Measurements from ENCODE around the gene HSDL2.
"Not testable (repeated sequence)": the region's sequence is repeated elsewhere in the genome, so short reads cannot be mapped to it uniquely, and the experiment has no call there.

The HSDL2 gene

DNA sequence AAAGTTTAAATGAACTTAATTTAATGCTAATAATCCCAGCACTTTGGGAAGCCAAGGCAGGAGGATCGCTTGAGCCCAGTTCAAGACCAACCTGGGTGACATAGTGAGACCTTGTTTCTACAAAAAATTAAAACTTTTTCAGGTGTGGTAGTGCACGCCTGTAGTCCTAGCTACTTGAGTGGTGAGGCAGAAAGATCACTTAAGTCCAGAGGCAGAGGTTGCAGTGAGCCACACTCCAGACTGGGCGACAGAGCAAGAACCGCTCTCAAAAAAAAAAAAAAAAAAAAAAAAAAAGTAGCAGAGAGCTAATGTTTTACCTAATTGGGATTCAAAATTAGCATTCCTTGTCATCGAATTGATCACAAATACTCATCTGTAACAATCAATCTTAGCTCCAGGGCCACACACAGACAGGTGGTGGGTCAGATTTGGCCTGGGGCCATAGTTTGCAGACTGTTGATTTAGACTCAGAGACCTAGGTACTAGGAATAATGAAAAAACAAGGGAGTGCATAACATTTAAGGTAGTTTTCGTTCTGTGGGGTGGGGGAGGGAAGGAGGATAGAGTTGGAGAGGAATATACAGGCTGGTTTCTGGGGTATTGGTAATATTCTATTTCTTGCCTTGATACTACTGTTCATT, 21.4 kb downstream of the HSDL2 start:
- no peak for DNase-seq (ENCODE audit: low read depth, low spot score)

DNA sequence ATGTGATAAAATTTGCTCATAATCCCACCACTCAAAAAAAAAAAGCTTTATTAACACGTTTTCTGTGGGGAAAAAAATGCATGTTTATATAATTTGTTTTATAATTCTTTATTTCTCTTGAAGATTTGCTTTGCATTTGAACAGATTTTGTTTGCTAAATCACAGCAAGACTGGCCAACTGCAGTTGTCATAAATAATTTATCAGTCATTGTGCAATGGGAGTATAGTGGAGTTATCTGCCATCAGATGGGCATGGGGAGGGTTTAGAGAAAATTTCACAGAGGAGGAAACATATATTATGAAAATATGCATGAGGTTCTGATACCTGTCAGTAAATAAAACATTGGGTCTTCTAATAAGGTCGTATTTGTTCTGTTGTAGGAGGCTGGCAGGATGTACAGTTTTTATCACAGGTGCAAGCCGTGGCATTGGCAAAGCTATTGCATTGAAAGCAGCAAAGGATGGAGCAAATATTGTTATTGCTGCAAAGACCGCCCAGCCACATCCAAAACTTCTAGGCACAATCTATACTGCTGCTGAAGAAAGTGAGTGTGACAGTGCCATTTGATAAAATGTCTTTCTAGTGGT, 23.8 kb downstream of the HSDL2 start:
- no peak overlapping the region for H3K9ac ChIP-seq (ENCODE audit: insufficient read length)
- no peak for TF ChIP-seq EZH2 (IDR thresholded peaks at IDR 0.05)
- TF ChIP-seq POLR2AphosphoS5 (IDR thresholded peaks at IDR 0.05; ENCODE audit: borderline replicate concordance, low read depth, low read length), result no peak
- no peak for TF ChIP-seq FOXP2 (optimal IDR thresholded peaks at IDR 0.05; ENCODE audit: control extremely low read depth, extremely low read length, insufficient read depth)
- no peaks in the 10 kb centered on the region for H3K9me3 ChIP-seq (ENCODE audit: low read depth, low read length)
- no peak overlapping the region for H3K4me3 ChIP-seq
- H3K36me3 ChIP-seq (ENCODE audit: insufficient read depth, low read length), result peaks cover 13% of the 10 kb centered on the region
- 0 out of 2 replicates have a peak overlapping the region, but pooled peaks have one; percentile 0 for H3K27ac ChIP-seq
- DNase-seq (ENCODE audit: low read depth, low spot score), result no peak

More for the DNA sequence above, 21.4 kb downstream of the HSDL2 start:
- TF ChIP-seq POLR2AphosphoS5 (IDR thresholded peaks at IDR 0.05; ENCODE audit: borderline replicate concordance, low read depth, low read length), result no peak
- no peak for TF ChIP-seq EZH2 (IDR thresholded peaks at IDR 0.05)
- no peak for TF ChIP-seq FOXP2 (optimal IDR thresholded peaks at IDR 0.05; ENCODE audit: control extremely low read depth, extremely low read length, insufficient read depth)
- H3K9me3 ChIP-seq (ENCODE audit: low read depth, low read length), result no peaks in the 10 kb centered on the region
- no peak overlapping the region for H3K4me3 ChIP-seq
- H3K36me3 ChIP-seq (ENCODE audit: insufficient read depth, low read length), result peaks cover 4% of the 10 kb centered on the region; the same call in 1 of the 2 replicates
- no peak overlapping the region for H3K27ac ChIP-seq
- no peak overlapping the region for H3K9ac ChIP-seq (ENCODE audit: insufficient read length)

DNA sequence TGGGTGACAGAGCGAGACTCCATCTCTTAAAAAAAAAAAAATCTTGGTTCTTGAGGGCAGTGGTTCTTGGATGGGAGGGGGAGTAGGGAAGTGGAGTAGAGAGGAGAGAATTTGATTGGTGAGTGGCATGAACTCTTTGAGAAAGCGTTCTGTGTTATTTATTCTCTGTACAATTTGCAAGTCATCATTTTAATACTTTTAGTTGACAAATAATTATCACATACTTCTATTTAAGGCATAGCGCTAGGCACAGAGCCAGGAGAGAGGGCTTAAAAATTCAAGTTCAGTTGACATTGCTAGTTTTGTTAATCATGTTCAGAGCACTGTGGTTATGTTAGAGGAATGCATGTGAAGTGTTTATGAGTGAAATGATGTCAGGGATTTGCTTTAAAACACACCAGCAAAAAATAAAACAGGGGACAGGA, 24.6 kb downstream of the HSDL2 start:
- Histone ChIP-seq H3K9ac (ENCODE audit: insufficient read length) (no peak overlapping the region), H3K27ac (peak overlapping the region; percentile 74; the same call in 1 of the 2 replicates), H3K4me3 (peak overlapping the region; percentile 11; the same call in 1 of the 2 replicates), H3K9me3 (ENCODE audit: low read depth, low read length) (no peaks in the 10 kb centered on the region), H3K36me3 (ENCODE audit: insufficient read depth, low read length) (peaks cover 14% of the 10 kb centered on the region)
- TF ChIP-seq FOXP2 (optimal IDR thresholded peaks at IDR 0.05; ENCODE audit: control extremely low read depth, extremely low read length, insufficient read depth) (no peak), EZH2 (IDR thresholded peaks at IDR 0.05) (no peak), POLR2AphosphoS5 (IDR thresholded peaks at IDR 0.05; ENCODE audit: borderline replicate concordance, low read depth, low read length) (no peak)
- peak; percentile 50 for DNase-seq (ENCODE audit: low read depth, low spot score)

DNA sequence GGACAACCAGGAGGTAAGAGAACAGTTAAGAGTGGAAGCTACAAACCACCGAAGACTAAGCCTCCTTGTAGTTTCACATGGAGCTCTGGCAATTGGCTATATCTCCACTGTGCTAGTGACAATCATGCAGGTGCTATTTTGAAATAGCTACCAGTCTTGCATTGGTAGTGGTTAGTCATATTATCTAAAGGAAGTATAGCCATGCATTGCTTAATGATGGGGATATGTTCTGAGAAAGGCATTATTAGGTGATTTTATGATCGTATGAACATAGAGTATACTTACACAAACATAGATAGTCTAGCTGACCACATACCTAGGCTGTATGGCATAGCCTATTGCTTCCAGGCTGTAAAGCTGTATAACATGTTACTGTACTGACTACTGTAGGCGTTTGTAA, 28.4 kb downstream of the HSDL2 start:
- H3K27ac ChIP-seq, result no peak overlapping the region
- no peaks in the 10 kb centered on the region for H3K9me3 ChIP-seq (ENCODE audit: low read depth, low read length)
- TF ChIP-seq POLR2AphosphoS5 (IDR thresholded peaks at IDR 0.05; ENCODE audit: borderline replicate concordance, low read depth, low read length) (no peak), FOXP2 (optimal IDR thresholded peaks at IDR 0.05; ENCODE audit: control extremely low read depth, extremely low read length, insufficient read depth) (no peak), EZH2 (IDR thresholded peaks at IDR 0.05) (no peak)
- peaks cover 14% of the 10 kb centered on the region for H3K36me3 ChIP-seq (ENCODE audit: insufficient read depth, low read length)
- H3K4me3 ChIP-seq, result no peak overlapping the region
- H3K9ac ChIP-seq (ENCODE audit: insufficient read length), result no peak overlapping the region
- DNase-seq (ENCODE audit: low read depth, low spot score), result no peak

DNA sequence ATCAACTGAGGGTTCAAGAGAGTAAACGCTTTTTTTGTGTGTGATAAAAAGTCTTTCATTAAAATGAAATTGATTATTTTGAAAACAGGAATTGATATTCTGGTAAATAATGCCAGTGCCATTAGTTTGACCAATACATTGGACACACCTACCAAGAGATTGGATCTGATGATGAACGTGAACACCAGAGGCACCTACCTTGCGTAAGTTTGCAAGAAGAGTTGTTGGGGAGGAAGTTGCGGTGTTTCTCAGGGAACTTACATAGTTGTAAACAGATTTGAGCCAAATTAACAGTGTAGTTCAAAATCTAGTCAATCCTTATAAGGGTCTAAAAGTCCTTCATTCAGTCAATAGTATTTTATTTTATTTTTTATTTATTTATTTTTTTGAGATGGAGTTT, 28.9 kb downstream of the HSDL2 start:
- no peak for TF ChIP-seq EZH2 (IDR thresholded peaks at IDR 0.05)
- no peak for TF ChIP-seq POLR2AphosphoS5 (IDR thresholded peaks at IDR 0.05; ENCODE audit: borderline replicate concordance, low read depth, low read length)
- no peak for TF ChIP-seq FOXP2 (optimal IDR thresholded peaks at IDR 0.05; ENCODE audit: control extremely low read depth, extremely low read length, insufficient read depth)
- H3K36me3 ChIP-seq (ENCODE audit: insufficient read depth, low read length), result peaks cover 14% of the 10 kb centered on the region
- H3K9ac ChIP-seq (ENCODE audit: insufficient read length), result no peak overlapping the region
- no peak for DNase-seq (ENCODE audit: low read depth, low spot score)
- no peak overlapping the region for H3K4me3 ChIP-seq
- no peaks in the 10 kb centered on the region for H3K9me3 ChIP-seq (ENCODE audit: low read depth, low read length)
- no peak overlapping the region for H3K27ac ChIP-seq

DNA sequence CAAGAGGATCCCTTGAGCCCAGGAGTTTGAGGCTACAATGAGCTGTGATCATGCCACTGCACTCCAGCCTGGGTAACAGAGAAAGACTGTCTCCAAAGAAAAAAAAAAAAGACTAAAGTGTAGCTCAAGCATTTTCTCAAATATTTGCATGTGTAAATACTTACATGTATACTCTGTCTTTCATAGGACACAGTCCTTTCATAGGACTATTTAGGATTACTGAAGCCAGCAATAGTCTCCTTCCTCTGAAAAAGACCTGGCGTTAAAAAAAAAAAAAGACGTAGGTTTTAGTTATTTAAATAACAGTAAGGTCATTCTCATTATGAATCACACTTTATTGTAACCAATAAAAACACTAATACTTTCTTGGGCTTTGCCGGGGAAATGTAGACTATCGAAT, 29.9 kb downstream of the HSDL2 start:
- no peak for TF ChIP-seq POLR2AphosphoS5 (IDR thresholded peaks at IDR 0.05; ENCODE audit: borderline replicate concordance, low read depth, low read length)
- no peak for TF ChIP-seq FOXP2 (optimal IDR thresholded peaks at IDR 0.05; ENCODE audit: control extremely low read depth, extremely low read length, insufficient read depth)
- no peak for TF ChIP-seq EZH2 (IDR thresholded peaks at IDR 0.05)
- H3K27ac ChIP-seq, result no peak overlapping the region
- H3K9me3 ChIP-seq (ENCODE audit: low read depth, low read length), result no peaks in the 10 kb centered on the region
- no peak for DNase-seq (ENCODE audit: low read depth, low spot score)
- no peak overlapping the region for H3K4me3 ChIP-seq
- H3K9ac ChIP-seq (ENCODE audit: insufficient read length), result no peak overlapping the region
- peaks cover 14% of the 10 kb centered on the region for H3K36me3 ChIP-seq (ENCODE audit: insufficient read depth, low read length)

DNA sequence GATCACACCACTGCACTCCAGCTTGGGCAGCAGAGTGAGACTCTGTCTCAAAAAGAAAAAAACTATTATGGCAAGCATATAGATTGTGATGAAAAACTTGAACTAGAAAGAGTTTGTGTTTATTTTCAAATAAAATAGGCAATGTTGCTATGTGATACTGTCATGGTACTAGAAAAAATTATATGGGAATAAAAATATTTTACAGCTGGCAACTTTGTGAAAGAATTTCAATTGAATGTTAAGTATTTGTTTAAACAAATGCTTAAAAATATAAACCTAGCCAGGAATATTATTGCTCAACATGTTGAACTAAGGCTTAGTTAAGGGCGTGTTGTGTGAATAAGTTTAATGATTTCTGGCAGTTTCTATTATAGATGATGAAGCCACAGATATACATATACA, 31.7 kb downstream of the HSDL2 start:
- Histone ChIP-seq H3K9ac (ENCODE audit: insufficient read length) (no peak overlapping the region), H3K9me3 (ENCODE audit: low read depth, low read length) (no peaks in the 10 kb centered on the region), H3K4me3 (no peak overlapping the region), H3K36me3 (ENCODE audit: insufficient read depth, low read length) (peaks cover 10% of the 10 kb centered on the region), H3K27ac (no peak overlapping the region)
- DNase-seq (ENCODE audit: low read depth, low spot score), result no peak
- TF ChIP-seq POLR2AphosphoS5 (IDR thresholded peaks at IDR 0.05; ENCODE audit: borderline replicate concordance, low read depth, low read length), result no peak
- TF ChIP-seq EZH2 (IDR thresholded peaks at IDR 0.05), result no peak
- TF ChIP-seq FOXP2 (optimal IDR thresholded peaks at IDR 0.05; ENCODE audit: control extremely low read depth, extremely low read length, insufficient read depth), result no peak

DNA sequence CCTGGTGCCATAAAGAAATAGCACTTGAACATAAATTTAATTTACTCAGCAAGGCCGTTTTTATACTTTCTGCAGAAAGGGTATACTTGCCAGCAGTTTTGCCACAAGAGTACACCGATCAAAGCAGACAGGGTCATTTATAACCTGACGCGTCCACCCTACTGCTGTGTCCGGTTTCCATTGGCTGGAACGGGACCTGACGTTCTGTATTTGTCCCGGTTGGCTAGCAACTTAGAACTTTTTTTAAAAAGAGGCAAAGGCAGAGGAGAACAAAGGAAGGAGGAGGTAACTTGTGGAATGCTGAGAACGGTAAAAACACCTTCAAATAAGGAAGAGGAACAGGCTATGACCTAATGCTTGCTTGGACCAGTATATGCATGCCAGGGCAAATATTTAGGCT, 33.8 kb downstream of the HSDL2 start:
- H3K27ac ChIP-seq; H3K4me3 ChIP-seq; H3K36me3 ChIP-seq (ENCODE audit: insufficient read depth, low read length); H3K9me3 ChIP-seq (ENCODE audit: low read depth, low read length); H3K9ac ChIP-seq (ENCODE audit: insufficient read length); DNase-seq (ENCODE audit: low read depth, low spot score): not testable (repeated sequence)

DNA sequence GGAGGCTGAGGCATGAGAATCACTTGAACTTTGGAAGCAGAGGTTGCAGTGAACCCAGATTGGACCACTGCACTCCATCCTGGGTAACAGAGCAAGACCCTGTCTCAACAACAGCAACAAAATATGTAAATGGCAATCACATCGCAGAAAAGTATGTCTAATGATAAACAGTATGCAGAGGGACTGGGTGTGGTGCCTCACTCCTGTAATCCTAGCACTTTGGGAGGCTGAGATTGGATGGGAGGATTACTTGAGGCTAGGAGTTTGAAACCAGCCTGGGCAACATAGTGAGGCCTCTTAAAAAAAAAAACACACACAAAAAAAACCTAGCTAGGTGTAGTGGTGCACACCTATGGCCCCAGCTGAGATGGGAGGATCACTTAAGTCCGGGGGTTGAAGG, 40.3 kb downstream of the HSDL2 start:
- TF ChIP-seq EZH2 (IDR thresholded peaks at IDR 0.05), result no peak
- no peak for TF ChIP-seq POLR2AphosphoS5 (IDR thresholded peaks at IDR 0.05; ENCODE audit: borderline replicate concordance, low read depth, low read length)
- no peak for TF ChIP-seq FOXP2 (optimal IDR thresholded peaks at IDR 0.05; ENCODE audit: control extremely low read depth, extremely low read length, insufficient read depth)
- Histone ChIP-seq H3K36me3 (ENCODE audit: insufficient read depth, low read length) (no peaks in the 10 kb centered on the region), H3K27ac (no peak overlapping the region), H3K9me3 (ENCODE audit: low read depth, low read length) (no peaks in the 10 kb centered on the region), H3K9ac (ENCODE audit: insufficient read length) (no peak overlapping the region), H3K4me3 (no peak overlapping the region)
- no peak for DNase-seq (ENCODE audit: low read depth, low spot score)

Data from SK-N-MC (cell line).